GM12873 (cell line): ENCODE data around the gene DBNDD2.

Source experiments
- CTCF ChIP-seq: IDR thresholded peaks from 2 replicates; pipeline ENCODE4 v1.5.1; 2012; ENCODE audit warnings: low read depth, mild to moderate bottlenecking, moderate library complexity, low read length, control low read depth; ENCODE audit not compliant: insufficient read depth; ENCODE audit errors: missing control alignments

Gene DBNDD2

DNA sequence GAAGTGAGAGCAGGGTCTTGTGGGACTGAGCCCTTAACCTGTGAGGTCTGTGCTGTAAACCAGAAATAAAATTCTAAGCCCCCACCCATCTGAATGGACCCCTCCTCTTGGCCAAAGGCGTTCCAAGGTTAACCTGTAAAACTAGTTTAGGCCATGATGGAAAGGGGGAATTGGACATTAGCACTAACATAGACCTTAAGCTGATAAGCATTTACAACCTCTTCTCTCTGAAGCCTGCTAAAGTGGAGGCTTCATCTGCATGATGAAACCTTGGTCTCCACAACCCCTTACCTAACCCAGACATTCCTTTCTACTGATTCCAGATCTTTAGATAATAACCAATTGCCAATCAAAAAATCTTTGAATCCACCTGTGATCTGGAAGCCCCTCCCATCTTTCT, 33.7 kb downstream of the DBNDD2 start:
- no peak for TF ChIP-seq CTCF

- TF ChIP-seq CTCF, result no peak
Observed at GRCh38 chr20:45444050-45444449, 36.0 kb downstream of the DBNDD2 start.

GRCh38 chr20:45445805-45446562, 37.9 kb downstream of the DBNDD2 start:
- peak; percentile 86 for TF ChIP-seq CTCF

GRCh38 chr20:45448270-45448669, 40.2 kb downstream of the DBNDD2 start:
- TF ChIP-seq CTCF, result no peak

GRCh38 chr20:45449528-45449927, 41.4 kb downstream of the DBNDD2 start:
- no peak for TF ChIP-seq CTCF

- peak; percentile 67 for TF ChIP-seq CTCF
Observed at GRCh38 chr20:45450097-45450818, 42.2 kb downstream of the DBNDD2 start.

GRCh38 chr20:45452238-45452637, 44.1 kb downstream of the DBNDD2 start:
- no peak for TF ChIP-seq CTCF
